ENCODE data around the gene CLRN3. TPM values are rescaled to one million over a fixed set of nuclear protein-coding genes. Genes with fewer than 3 reads are reported as not detected.

CLRN3 gene
- total and polyA plus RNA-seq, 9 donors = 0.24 TPM; not detected in 8

DNA sequence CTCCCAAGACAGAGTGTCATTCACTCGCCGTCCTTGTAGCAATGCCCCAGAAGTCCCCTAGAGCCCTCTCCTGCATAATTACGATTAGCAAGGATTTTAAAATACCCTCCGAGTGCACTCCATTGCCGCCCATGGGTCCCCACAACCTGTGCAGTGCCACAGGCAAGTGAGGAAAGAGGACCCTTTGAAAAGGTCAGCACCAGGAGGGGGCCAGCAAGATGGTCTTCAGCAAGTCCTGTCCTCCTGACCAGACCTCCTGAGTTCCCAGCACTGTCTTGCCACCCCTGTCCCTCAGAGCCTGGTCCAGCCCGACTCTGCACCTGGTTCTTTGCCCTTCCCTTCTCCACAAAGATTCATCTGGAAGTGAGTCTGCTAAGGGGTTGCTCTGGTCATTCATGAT is 32.1 kb downstream of the CLRN3 start:
- intact Hi-C loops (cut with DNase I) = no loop called here
- no peak for DNase-seq
- Histone ChIP-seq H3K27ac (no peak overlapping the region), H3K27me3 (no peaks in the 10 kb centered on the region), H3K4me3 (no peak overlapping the region), H3K36me3 (no peaks in the 10 kb centered on the region), H3K4me1 (ENCODE audit: insufficient read depth) (no peaks in the 10 kb centered on the region), H3K9me3 (no peaks in the 10 kb centered on the region)
- 92 to 93% (median 93%) methylated on average over 6 of the region's 6 CpGs for WGBS, 3 donors
- TF ChIP-seq POLR2A (IDR thresholded peaks at IDR 0.05) (no peak), EP300 (IDR thresholded peaks at IDR 0.05) (no peak), CTCF (IDR thresholded peaks at IDR 0.05) (no peak)

- no peaks in the 10 kb centered on the region for H3K27me3 ChIP-seq
- H3K36me3 ChIP-seq = no peaks in the 10 kb centered on the region
- no peak overlapping the region for H3K4me3 ChIP-seq
- no peak overlapping the region for H3K27ac ChIP-seq
- TF ChIP-seq EP300 (IDR thresholded peaks at IDR 0.05) = no peak
- TF ChIP-seq CTCF (IDR thresholded peaks at IDR 0.05) = no peak
- TF ChIP-seq POLR2A (IDR thresholded peaks at IDR 0.05) = no peak
- H3K4me1 ChIP-seq (ENCODE audit: insufficient read depth) = no peaks in the 10 kb centered on the region
- DNase-seq = no peak
- WGBS, 3 donors = 89 to 92% (median 90%) methylated on average over 10 of the region's 10 CpGs
- no peaks in the 10 kb centered on the region for H3K9me3 ChIP-seq
- intact Hi-C loops (cut with DNase I) = loop anchor here in 3 of 4 donors (2.0 to 10.0 kb wide), 3 partner anchors 139 to 143 kb away; no protein-coding TSS in a partner anchor
Observed at GRCh38 chr10:127855976-127856375, 36.8 kb downstream of the CLRN3 start.

DNA sequence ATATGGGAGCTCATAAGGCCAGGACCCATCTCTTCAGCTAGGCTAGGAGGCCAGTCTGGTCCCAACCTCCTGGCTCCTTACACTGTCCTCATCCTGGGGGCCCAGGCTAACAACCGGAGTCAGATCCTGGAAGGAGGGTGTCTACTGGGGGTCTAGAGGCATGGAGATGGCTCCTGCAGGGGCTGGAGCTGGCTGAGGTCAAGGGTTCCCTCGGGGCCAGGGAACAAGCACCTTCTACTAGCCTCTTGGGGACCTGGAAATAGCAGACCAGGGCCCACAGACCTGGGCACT is 37.2 kb downstream of the CLRN3 start:
- TF ChIP-seq EP300 (IDR thresholded peaks at IDR 0.05) (no peak), CTCF (IDR thresholded peaks at IDR 0.05) (no peak), POLR2A (IDR thresholded peaks at IDR 0.05) (no peak)
- H3K4me1 ChIP-seq (ENCODE audit: insufficient read depth) = no peaks in the 10 kb centered on the region
- WGBS, 3 donors = 89 to 95% (median 89%) methylated on average over 2 of the region's 2 CpGs
- no peak overlapping the region for H3K4me3 ChIP-seq
- H3K27me3 ChIP-seq = no peaks in the 10 kb centered on the region
- intact Hi-C loops (cut with DNase I) = loop anchor here in 3 of 4 donors (2.0 to 10.0 kb wide), 3 partner anchors 138 to 143 kb away; no protein-coding TSS in a partner anchor
- no peaks in the 10 kb centered on the region for H3K9me3 ChIP-seq
- H3K36me3 ChIP-seq = no peaks in the 10 kb centered on the region
- H3K27ac ChIP-seq = no peak overlapping the region
- DNase-seq = no peak

GRCh38 chr10:127854769-127855590 is 37.8 kb downstream of the CLRN3 start:
- no peaks in the 10 kb centered on the region for H3K27me3 ChIP-seq
- H3K27ac ChIP-seq = no peak overlapping the region
- H3K4me3 ChIP-seq = no peak overlapping the region
- H3K36me3 ChIP-seq = no peaks in the 10 kb centered on the region
- no peaks in the 10 kb centered on the region for H3K9me3 ChIP-seq
- whole genome bisulfite sequencing, 3 donors = 79 to 83% (median 80%) methylated on average over 15 of the region's 15 CpGs
- intact Hi-C loops (cut with DNase I) = loop anchor here in 3 of 4 donors (2.0 to 10.0 kb wide), 3 partner anchors 138 to 142 kb away; no protein-coding TSS in a partner anchor
- no peaks in the 10 kb centered on the region for H3K4me1 ChIP-seq (ENCODE audit: insufficient read depth)
- DNase-seq = no peak
- TF ChIP-seq EP300 (IDR thresholded peaks at IDR 0.05) (no peak), POLR2A (IDR thresholded peaks at IDR 0.05) (no peak), CTCF (IDR thresholded peaks at IDR 0.05) (no peak)

Data from ovary (tissue), 9 donors.